ENCODE data around the gene TP53RK.
"Not testable (repeated sequence)": the region's sequence is repeated elsewhere in the genome, so short reads cannot be mapped to it uniquely, and the experiment has no call there.

TP53RK gene

DNA sequence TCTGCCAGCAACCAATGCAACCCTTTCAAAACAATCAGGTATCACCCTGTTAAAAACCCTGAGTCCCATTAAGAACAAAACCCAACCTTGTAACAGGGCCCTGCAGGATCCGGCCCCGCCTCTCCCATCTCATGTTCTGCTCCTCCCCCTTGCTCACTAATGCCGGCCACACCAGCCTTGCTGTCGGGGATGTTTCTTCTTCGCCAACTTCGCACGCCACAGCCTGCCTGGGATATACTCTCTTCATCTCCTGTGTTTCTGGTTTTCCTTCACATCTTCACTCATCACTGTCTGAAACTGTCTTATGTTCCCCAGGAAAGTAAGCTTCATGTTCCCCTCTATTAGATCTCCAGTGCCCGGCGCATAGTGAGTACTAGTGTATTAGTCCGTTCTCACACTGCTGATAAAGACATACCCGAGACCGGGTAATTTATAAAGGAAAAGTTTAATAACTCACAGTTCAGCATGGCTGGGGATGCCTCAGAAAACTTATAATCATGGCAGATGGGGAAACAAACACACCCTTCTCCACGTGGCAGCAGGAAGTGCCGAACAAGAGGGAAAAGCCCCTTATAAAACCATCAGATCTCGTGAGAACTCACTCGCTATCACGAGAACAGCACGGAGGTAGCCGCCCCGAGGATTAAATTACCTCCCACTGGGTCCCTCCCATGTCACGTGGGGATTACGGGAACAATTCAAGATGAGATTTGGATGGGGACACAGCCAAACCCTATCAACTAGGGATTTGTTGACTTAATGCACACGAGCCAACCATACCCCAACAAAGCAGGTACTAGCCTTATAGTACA, 5.1 kb downstream of the TP53RK start:
- DNase-seq (ENCODE audit: low spot score): no peak

DNA sequence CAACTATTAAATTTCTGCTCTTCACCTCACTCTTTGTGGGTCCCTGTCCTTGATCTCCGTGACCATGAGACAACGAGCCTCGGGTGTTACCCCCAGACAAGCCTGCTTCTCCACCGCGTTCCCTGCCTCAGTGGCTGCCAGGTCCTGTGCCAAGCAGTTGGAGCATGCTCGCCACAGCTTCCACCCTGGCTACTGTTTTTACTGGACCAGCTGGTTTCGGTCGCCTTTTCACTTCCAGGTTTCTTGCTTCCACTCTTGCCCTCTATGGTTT, 5.6 kb downstream of the TP53RK start:
- DNase-seq (ENCODE audit: low spot score): no peak

- DNase-seq (ENCODE audit: low spot score): no peak
Measured at GRCh38 chr20:46683011-46683667, 6.1 kb downstream of the TP53RK start.

DNA sequence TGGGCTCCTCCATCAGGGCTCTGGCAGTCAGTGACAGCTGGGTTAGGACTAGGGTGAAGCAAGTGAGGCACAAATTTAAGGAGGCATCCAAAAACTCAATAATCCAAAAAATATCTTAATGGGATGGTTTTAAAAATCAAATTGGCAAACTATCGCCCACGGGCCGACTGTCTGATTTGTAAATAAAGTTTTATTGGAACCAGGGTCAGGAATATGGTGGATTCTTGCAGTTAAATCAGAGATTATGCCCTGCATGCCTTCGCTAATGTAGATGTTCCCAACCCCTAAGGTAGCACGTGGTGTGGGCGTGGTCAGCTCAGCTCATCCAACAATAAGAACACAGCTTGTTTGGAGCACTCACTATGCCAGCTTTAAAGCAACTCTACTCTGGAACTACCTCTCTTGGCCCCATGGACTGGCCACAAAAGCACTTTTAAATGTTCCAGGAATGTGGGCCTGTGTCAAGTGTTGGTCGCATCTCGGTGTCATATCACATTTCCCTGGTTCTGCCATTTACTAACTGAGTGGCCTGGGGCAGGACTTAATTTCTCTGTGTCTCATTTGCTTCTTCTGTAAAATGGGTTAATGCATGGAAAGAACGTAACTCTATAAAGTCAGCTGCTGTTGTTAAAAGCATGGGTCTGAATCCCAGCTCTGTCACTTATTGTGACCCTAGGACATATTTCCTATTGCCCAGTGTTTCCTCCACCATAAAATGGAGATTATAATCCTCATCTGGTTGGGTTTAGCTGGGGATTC, 7.0 kb downstream of the TP53RK start:
- DNase-seq (ENCODE audit: low spot score): no peak

GRCh38 chr20:46681032-46681854, 8.0 kb downstream of the TP53RK start:
- DNase-seq (ENCODE audit: low spot score): peak; percentile 73

DNA sequence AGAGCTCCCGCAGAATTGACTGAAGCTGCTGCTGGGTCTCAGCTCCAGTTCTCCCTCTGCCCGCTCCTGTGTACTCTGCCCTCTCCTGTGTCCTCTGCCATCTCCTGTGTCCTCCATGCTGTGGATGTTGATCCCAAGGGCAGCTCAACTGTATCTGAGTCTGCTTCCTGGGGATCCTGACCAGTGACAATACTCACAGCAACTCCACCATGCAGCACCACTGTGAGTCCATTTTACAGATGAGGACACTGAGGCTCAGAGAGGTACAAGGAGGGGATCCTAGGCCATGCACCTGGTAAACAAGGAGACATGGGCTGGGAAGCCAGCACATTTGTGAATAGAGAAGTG, 8.6 kb downstream of the TP53RK start:
- DNase-seq (ENCODE audit: low spot score): no peak

- no peak for DNase-seq (ENCODE audit: low spot score)
Measured at GRCh38 chr20:46678516-46678915, 10.7 kb downstream of the TP53RK start.

- no peak for DNase-seq (ENCODE audit: low spot score)
Measured at GRCh38 chr20:46677608-46678007, 11.6 kb downstream of the TP53RK start.

DNA sequence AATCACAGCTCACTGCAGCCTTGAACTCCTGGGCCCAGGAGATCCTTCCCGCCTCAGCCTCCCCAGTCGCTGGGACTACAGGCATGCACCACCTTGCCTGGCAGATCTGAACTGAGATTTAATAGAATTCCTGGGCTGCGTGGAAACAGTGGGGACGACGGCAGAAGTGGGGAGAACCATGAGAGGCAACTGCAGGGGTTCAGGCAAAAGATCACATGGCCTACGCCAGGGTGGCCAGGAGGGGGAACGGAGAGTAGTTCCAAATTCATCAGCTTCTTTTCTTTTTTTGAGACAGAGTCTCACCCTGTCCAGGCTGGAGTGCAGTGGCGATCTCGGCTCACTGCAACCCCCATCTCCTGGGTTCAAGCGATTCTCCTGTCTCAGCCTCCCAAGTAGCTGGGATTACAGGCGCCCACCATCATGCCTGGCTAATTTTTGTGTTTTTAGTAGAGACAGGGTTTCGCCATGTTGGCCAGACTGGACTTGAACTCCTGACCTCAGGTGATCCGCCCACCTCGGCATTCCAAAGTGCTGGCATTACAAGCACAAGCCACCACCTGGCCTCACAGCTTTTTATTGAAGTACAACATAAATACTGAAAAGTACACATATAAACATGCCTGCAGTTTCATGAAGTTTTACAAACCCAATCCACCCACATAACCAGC, 12.5 kb downstream of the TP53RK start:
- not testable (repeated sequence) for DNase-seq (ENCODE audit: low spot score)

DNA sequence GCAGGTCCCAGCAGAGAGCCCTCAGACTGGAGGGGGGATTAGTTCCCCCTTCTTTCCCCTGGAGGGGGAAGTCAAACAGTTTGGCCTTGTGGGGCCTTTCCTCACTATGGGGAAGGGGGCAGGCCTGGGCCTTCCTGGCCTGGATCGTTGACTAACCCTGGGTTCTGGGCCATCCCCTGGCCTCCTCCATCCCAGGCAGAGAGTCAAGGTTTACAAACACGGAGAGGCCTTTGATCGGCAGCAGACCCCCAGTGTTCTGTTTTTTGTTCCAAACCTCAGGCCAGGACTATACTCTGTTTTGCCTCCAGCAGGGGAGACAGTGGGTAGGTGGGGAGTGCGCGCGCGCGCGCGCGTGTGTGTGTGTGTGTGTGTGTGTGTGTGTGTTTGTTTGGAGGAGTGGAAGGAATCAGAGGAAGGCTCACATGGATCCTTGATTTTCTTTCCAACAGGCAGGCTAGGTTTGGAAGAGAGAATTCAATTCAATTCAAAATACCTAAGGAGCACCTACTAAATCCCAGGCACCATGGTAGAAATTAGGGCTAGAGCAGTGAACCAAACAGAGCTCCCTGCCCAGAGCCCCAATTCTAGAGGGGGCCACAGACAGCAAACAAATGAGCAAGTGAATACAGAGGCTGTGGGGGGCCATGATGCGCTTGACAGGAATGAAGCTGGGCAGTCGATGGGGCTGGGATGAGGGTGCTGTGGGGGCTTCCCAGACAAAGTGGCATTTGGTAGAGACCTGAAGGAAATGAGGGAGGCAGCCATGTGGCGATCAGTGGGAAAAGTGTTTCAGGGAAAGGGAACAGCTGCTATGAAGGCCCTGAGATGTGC, 14.8 kb downstream of the TP53RK start:
- DNase-seq (ENCODE audit: low spot score): no peak

DNA sequence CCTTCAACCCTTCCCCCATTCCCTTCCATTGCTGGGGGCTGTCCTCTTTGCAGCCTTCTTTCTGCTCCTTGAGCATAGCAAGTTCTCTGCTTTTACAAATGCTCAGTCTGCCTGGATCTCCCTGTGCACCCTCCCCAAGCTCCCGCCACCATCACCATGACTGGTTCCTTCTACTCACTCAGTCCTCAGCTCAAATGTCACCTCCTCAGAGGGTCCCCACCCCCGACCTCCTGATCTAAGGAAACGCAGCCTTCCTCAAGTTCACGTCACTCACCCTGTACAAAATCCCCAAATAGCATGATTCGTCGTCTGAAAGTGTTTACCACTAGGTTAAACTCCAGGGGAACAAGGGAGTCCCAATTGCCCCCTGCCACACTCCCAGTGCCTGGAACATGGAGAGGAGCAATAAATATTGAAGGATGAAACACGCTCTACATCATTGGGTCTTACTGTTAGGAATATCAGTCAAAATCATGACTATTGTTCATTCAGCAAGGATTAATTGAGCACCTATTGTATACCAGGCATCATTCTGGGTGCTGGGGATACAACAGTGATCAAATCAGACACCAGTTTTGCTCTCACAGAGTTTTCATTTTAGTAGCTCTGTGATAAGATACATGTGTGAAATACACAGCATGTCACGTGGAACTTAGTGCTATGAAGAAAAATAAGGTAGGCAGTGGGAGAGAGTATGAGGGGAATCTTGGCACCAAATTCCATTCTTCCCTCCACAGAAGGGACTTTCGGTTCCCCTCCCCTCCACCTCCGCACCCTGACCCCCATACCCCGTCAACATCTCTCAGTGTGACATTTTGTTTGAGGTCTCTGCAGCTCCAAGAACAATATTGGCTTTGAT, 15.6 kb downstream of the TP53RK start:
- DNase-seq (ENCODE audit: low spot score): no peak

- DNase-seq (ENCODE audit: low spot score): no peak
Measured at GRCh38 chr20:46672543-46673148, 16.6 kb downstream of the TP53RK start.

- DNase-seq (ENCODE audit: low spot score): no peak
Measured at GRCh38 chr20:46671866-46672542, 17.2 kb downstream of the TP53RK start.

GRCh38 chr20:46670585-46671584, 18.4 kb downstream of the TP53RK start:
- DNase-seq (ENCODE audit: low spot score): no peak

- no peak for DNase-seq (ENCODE audit: low spot score)
Measured at GRCh38 chr20:46670228-46670584, 19.0 kb downstream of the TP53RK start.

- no peak for DNase-seq (ENCODE audit: low spot score)
Measured at GRCh38 chr20:46666818-46667515, 22.3 kb downstream of the TP53RK start.

DNA sequence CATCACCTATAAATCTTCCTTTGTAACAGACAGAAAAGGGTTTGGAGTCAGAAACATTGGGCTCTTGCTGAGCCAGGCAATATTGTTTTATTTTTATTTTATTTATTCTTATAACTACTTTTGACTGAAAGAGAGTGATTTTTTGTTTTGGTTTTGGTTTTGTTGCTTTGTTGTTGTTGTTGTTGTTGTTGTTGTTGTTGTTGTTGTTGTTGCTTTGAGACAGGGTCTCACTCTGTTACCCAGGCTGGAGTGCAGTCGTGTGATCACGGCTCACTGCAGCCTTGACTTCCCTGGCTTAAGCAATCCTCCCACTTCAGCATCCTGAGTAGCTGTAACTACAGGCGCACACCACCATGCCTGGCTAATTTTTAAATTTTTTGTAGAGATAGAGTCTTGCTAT, 22.9 kb downstream of the TP53RK start:
- no peak for DNase-seq (ENCODE audit: low spot score)

Data from SK-N-DZ (cell line).